Spleen (tissue), 11 donors: ENCODE data around the gene TAS1R3. TPM values are rescaled to one million over a fixed set of nuclear protein-coding genes. Genes with fewer than 3 reads are reported as not detected.
A peak's percentile ranks its signal among the peaks of the same experiment; 100 is the strongest.
"Not testable (repeated sequence)": the region's sequence is repeated elsewhere in the genome, so short reads cannot be mapped to it uniquely, and the experiment has no call there.

Experiments
- DNase-seq: peaks from one replicate; pipeline ENCODE4 v3.0.0-alpha.2; 2020
- H3K27ac ChIP-seq, 8 donors: fragments of 200-600 bp; sonication (generic) in 7 of 8; 1 replicate in 4 of 8; 2 replicates in 4 of 8; pipeline versions ENCODE4 v1.5.0 to v1.8.0; 2016 to 2021; ENCODE audit warnings: inconsistent platforms in 4 of 8, mild to moderate bottlenecking in 4 of 8, moderate library complexity in 1 of 8
- H3K27me3 ChIP-seq, 7 donors: fragments of 200-600 bp; sonication (generic) in 6 of 7; replicated peaks in 1 of 7; 1 replicate in 4 of 7; 2 replicates in 3 of 7; pipeline versions ENCODE4 v1.5.0 to v1.8.0; 2016 to 2021; ENCODE audit warnings: inconsistent platforms in 3 of 7, mild to moderate bottlenecking in 1 of 7
- H3K36me3 ChIP-seq, 6 donors: fragments of 200-600 bp; sonication (generic) in 5 of 6; 1 replicate in 4 of 6; 2 replicates in 2 of 6; pipeline versions ENCODE4 v1.5.0 to v1.8.0; 2016 to 2021; ENCODE audit warnings: inconsistent platforms in 2 of 6
- H3K4me1 ChIP-seq, 6 donors: fragments of 200-600 bp; sonication (generic) in 5 of 6; 1 replicate in 3 of 6; 2 replicates in 3 of 6; pipeline versions ENCODE4 v1.5.0 to v1.8.0; 2016 to 2021; ENCODE audit warnings: inconsistent platforms in 3 of 6
- H3K4me3 ChIP-seq, 8 donors: fragments of 200-600 bp; sonication (generic) in 7 of 8; 1 replicate in 4 of 8; 2 replicates in 4 of 8; pipeline versions ENCODE4 v1.5.0 to v1.8.0; 2016 to 2021; ENCODE audit warnings: inconsistent platforms in 4 of 8, mild to moderate bottlenecking in 4 of 8, moderate library complexity in 2 of 8
- H3K9me3 ChIP-seq, 8 donors: fragments of 200-600 bp; sonication (generic) in 7 of 8; 1 replicate in 4 of 8; 2 replicates in 4 of 8; pipeline versions ENCODE4 v1.5.0 to v1.8.0; 2016 to 2021; ENCODE audit warnings: inconsistent platforms in 4 of 8
- POLR2A ChIP-seq, 3 donors: fragments of 450-650 bp; IDR thresholded peaks; one replicate each; pipeline ENCODE4 v1.5.1; 2017; ENCODE audit warnings: antibody characterized with exemption in 3 of 3, mild to moderate bottlenecking in 1 of 3
- POLR2AphosphoS5 ChIP-seq, 3 donors: sonication (generic); formaldehyde crosslinking; IDR thresholded peaks; one replicate each; pipeline ENCODE4 v1.5.1; 2017; ENCODE audit warnings: antibody characterized with exemption in 3 of 3
- WGBS, 5 donors: extraction: QIAGEN DNeasy Blood & Tissue Kit in 3 of 5; methylation state at CpG; one replicate each; pipeline versions ENCODE4 v1.1.5 to v1.1.7; 2013 to 2018; 5-methylcytosine and 5-hydroxymethylcytosine counted together
- intact Hi-C: fragments of 100-400 bp; cut with DNase I; formaldehyde crosslinking; loops from one replicate; pipeline ENCODE4 v1.15.0; 2023; ENCODE audit warnings: low total_unique reads
- polyA plus RNA-seq, 3 donors: library from polyadenylated mRNA; stranded (reverse); fragments of 200-250 nt; gene quantifications; one replicate each; pipeline ENCODE4 v1.2.1, GENCODE V29; 2013
- total RNA-seq, 7 donors: library from RNA; depleted of rRNA in 3 of 7; stranded (reverse); fragments of >200 nt in 3 of 7; fragmentation: NEBNext Ultra II Directional in 4 of 7; extraction: Animal tissue kit (Norgen Biotek cat#: 25700) in 4 of 7; gene quantifications; one replicate each; pipeline versions ENCODE4 v1.1.0 to v1.2.1, GENCODE V29; 2016 to 2021
- TF ChIP-seq, protein P1 (sequence below), 11 experiments: fragments of 200-600 bp in 7 of 11; fragments of 450-650 bp in 4 of 11; sonication (generic) in 4 of 11; IDR thresholded peaks in 8 of 11; conservative IDR thresholded peaks in 3 of 11; 1 replicate in 7 of 11; 2 replicates in 4 of 11; pipeline versions ENCODE4 v1.4.0 to v1.8.0; 2016 to 2021; ENCODE audit warnings: antibody characterized with exemption in 11 of 11, inconsistent platforms in 4 of 11, mild to moderate bottlenecking in 1 of 11
- donor health status: healthy with polysubstance abuse.
- donor health status: DM: no; HTN: no; CAD: no; lungs with moderate emphysema.
- donor health status: DM: no; HTN: no; CAD: no.
- donor health status: Bipolar disorder and iron deficiency.
- donor health status: healthy.
- donor health status: DM: no; HTN: no; CAD: no.
- donor health status: DM: yes; HTN: yes; CAD: no.

The TAS1R3 gene
- total and polyA plus RNA-seq, 10 donors: 0.23 to 5.9 (median 2.2) TPM

DNA sequence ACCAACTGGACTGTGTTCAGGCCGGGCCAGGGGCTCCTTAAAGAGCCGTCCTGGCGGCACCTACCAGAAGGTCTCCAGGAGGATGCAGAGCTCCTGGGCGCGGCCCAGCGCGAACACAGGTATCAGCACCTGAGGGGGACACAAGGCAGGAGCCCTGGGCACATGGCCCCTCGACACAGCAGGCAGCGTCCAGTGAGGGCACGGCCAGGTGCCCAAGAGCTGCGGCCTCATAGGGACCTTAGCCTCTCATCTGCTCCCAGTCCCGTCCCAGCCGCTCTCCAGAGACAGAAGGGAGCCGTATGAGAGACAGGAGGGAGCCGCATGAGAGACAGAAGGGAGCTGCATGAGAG, 16.9 kb upstream of the TAS1R3 start:
- peak in 1 of 3 donors; percentile 14 for TF ChIP-seq POLR2AphosphoS5 (IDR thresholded peaks at IDR 0.05)
- no peak for TF ChIP-seq POLR2A (IDR thresholded peaks at IDR 0.05)
- H3K4me1 ChIP-seq: peaks cover 8 to 34% (median 12%) of the 10 kb centered on the region in 6 donors
- intact Hi-C loops: no loop called here
- H3K27me3 ChIP-seq: no peaks in the 10 kb centered on the region
- no peak for DNase-seq
- WGBS, 5 donors: 92 to 96% (median 95%) methylated on average over 8 to 15 of the region's 15 CpGs
- H3K27ac ChIP-seq: no peak overlapping the region
- no peak overlapping the region for H3K4me3 ChIP-seq
- H3K9me3 ChIP-seq: no peaks in the 10 kb centered on the region
- peaks cover 0 to 94% (median 68%) of the 10 kb centered on the region in 6 donors for H3K36me3 ChIP-seq

DNA sequence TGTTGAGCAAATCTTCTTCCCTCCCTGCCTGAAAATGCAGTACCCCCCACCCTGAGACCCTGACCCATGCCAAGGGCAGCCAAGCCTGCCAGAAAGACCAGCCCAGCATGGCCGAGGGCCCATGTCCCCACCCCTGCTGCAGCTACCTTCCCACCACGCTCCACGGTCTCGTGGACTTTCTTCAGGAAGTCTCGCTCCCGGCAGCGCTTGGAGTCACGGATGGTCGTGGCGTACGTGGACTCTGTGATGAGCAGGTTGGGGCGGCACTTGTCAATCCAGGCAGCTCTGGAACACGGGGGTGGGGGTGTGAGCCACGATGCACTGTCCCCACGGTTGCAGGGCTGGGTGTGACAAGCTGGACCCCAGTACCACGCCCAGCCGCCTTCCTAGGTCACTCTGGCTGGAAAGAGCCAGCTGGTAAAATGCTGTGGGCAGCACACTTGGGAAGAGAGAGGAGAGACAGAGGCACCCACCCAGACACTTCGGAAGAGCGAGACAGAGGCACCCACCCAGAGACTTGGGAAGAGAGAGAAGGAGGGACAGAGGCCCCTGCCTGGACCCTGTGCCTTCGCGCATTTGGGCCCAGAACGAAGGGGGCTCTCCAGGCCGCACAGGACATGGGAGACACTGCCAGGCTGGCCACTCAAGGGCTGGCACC, 16.3 kb upstream of the TAS1R3 start:
- H3K27ac ChIP-seq: no peak overlapping the region
- H3K9me3 ChIP-seq: no peaks in the 10 kb centered on the region
- TF ChIP-seq POLR2AphosphoS5 (IDR thresholded peaks at IDR 0.05) (peak in 1 of 3 donors; percentile 52), POLR2A (IDR thresholded peaks at IDR 0.05) (no peak)
- no peak for DNase-seq
- H3K4me3 ChIP-seq: no peak overlapping the region
- 92 to 96% (median 93%) methylated on average over 13 to 23 of the region's 23 CpGs for WGBS, 5 donors
- H3K4me1 ChIP-seq: peaks cover 2 to 29% (median 6%) of the 10 kb centered on the region in 6 donors
- peaks cover 0 to 97% (median 74%) of the 10 kb centered on the region in 6 donors for H3K36me3 ChIP-seq
- intact Hi-C loops: no loop called here
- H3K27me3 ChIP-seq: no peaks in the 10 kb centered on the region

DNA sequence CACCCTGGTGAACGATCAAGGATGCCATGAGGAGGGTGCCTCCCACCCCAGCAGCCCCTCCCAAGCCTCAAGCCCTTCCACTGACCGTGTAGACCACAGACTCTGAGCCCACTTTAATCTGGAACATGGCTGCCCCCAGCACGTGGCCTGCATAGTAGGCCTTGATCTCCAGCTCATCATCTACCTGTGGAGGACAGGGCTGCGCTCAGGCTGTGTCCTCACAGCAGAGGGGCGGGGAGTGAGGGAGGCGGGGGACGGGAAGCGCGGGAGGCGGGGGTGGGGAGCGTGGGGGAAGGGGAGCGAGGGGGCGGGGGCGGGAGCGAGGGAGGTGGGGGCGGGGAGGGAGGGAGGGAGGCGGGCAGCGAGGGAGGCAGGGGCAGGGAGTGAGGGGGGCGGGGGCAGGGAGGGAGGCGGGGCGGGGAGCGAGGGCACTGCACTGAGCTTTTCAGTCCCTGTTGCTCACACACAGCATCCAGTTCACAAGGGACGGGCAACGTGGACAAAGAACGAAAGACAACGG, 15.6 kb upstream of the TAS1R3 start:
- H3K27me3 ChIP-seq: no peaks in the 10 kb centered on the region
- intact Hi-C loops: no loop called here
- WGBS, 5 donors: 70 to 86% (median 82%) methylated on average over 15 to 26 of the region's 26 CpGs

DNA sequence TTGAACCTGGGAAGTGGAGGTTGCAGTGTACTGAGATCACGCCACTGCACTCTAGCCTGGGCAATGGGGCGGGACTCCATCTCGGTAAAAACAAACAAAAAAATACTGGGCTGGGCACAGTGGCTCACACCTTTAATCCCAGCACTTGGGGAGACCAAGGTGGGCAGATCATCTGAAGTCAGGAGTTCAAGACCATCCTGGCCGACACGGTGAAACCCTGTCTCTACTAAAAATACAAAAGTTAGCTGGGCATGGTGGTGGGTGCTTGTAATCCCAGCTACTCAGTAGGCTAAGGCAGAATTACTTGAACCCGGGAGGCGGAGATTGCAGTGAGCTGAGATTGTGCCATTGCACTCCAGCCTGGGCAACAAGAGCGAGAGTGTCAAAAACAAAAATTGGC, 14.9 kb upstream of the TAS1R3 start:
- H3K27ac ChIP-seq, H3K9me3 ChIP-seq, intact Hi-C loops, H3K4me3 ChIP-seq, DNase-seq, H3K27me3 ChIP-seq: not testable (repeated sequence)
- H3K4me1 ChIP-seq: peaks cover 0 to 30% (median 8%) of the 10 kb centered on the region in 6 donors
- WGBS, 5 donors: 91 to 94% (median 92%) methylated on average over 8 of the region's 8 CpGs
- H3K36me3 ChIP-seq: peaks cover 0 to 97% (median 75%) of the 10 kb centered on the region in 6 donors

More for the DNA sequence above, 15.6 kb upstream of the TAS1R3 start:
- DNase-seq: no peak
- no peak overlapping the region for H3K4me3 ChIP-seq
- H3K9me3 ChIP-seq: no peaks in the 10 kb centered on the region
- H3K4me1 ChIP-seq: peaks cover 0 to 29% (median 2%) of the 10 kb centered on the region in 6 donors
- peak overlapping the region in 1 of 8 donors; percentile 21 for H3K27ac ChIP-seq
- TF ChIP-seq, protein P1, sequence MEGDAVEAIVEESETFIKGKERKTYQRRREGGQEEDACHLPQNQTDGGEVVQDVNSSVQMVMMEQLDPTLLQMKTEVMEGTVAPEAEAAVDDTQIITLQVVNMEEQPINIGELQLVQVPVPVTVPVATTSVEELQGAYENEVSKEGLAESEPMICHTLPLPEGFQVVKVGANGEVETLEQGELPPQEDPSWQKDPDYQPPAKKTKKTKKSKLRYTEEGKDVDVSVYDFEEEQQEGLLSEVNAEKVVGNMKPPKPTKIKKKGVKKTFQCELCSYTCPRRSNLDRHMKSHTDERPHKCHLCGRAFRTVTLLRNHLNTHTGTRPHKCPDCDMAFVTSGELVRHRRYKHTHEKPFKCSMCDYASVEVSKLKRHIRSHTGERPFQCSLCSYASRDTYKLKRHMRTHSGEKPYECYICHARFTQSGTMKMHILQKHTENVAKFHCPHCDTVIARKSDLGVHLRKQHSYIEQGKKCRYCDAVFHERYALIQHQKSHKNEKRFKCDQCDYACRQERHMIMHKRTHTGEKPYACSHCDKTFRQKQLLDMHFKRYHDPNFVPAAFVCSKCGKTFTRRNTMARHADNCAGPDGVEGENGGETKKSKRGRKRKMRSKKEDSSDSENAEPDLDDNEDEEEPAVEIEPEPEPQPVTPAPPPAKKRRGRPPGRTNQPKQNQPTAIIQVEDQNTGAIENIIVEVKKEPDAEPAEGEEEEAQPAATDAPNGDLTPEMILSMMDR (IDR thresholded peaks at IDR 0.05 in 8 of 11, conservative IDR thresholded peaks at IDR 0.05 in 3 of 11): no peak
- TF ChIP-seq POLR2A (IDR thresholded peaks at IDR 0.05) (no peak), POLR2AphosphoS5 (IDR thresholded peaks at IDR 0.05) (no peak)
- H3K36me3 ChIP-seq: peaks cover 0 to 97% (median 79%) of the 10 kb centered on the region in 6 donors

DNA sequence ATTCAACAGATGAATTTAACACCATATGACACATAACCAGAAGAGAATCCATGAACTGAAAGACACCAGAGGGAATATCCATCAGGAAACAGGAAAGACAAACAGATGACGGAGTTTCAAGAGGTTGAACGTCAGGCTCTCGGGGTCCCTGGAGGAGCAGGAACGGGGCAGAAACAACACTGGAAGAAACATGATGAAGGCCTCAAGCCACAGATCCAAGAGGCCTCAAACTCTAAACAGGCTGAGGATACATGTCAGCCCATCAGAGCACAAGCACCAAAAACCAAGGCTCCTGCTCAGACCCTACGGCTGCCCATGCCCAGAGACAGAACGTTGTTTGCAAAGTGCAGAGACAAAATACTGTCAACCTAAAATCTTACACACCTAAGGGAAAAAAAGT, 13.7 kb upstream of the TAS1R3 start:
- no peak overlapping the region for H3K4me3 ChIP-seq
- H3K27ac ChIP-seq: no peak overlapping the region
- no peaks in the 10 kb centered on the region for H3K27me3 ChIP-seq
- WGBS, 5 donors: 87 to 92% (median 90%) methylated on average over 6 of the region's 6 CpGs
- peaks cover 0 to 95% (median 63%) of the 10 kb centered on the region in 6 donors for H3K36me3 ChIP-seq
- intact Hi-C loops: no loop called here
- no peaks in the 10 kb centered on the region for H3K9me3 ChIP-seq
- H3K4me1 ChIP-seq: peaks cover 0 to 42% (median 19%) of the 10 kb centered on the region in 6 donors
- no peak for TF ChIP-seq POLR2AphosphoS5 (IDR thresholded peaks at IDR 0.05)
- TF ChIP-seq POLR2A (IDR thresholded peaks at IDR 0.05): no peak
- TF ChIP-seq, protein P1 (IDR thresholded peaks at IDR 0.05 in 8 of 11, conservative IDR thresholded peaks at IDR 0.05 in 3 of 11): no peak
- DNase-seq: no peak
